MM.1S (cell line): ENCODE results near the gene HIPK2.

Experiments used
- CTCF ChIP-seq: fragments of 300-600 bp; sonication (generic); IDR thresholded peaks from 2 replicates; pipeline ENCODE4 v1.5.1; 2016; ENCODE audit warnings: antibody characterized with exemption, low read length, mixed read lengths
- EZH2 ChIP-seq: fragments of 300-600 bp; sonication (generic); optimal IDR thresholded peaks from 2 replicates; pipeline ENCODE3; 2017; ENCODE audit warnings: low read depth, mild to moderate bottlenecking, antibody characterized with exemption, low read length, mixed read lengths

- no peak for TF ChIP-seq EZH2
- no peak for TF ChIP-seq CTCF
These were observed 96.4 kb downstream of the HIPK2 start for GRCh38 chr7:139681463-139681755.
